Ecto neural progenitor cell (in vitro differentiated cells): Measurements from ENCODE around the gene TRIM14.

Experiments
- DNase-seq: peaks from one replicate; pipeline ENCODE4 v3.0.0-alpha.2; 2018; ENCODE audit warnings: low spot score

TRIM14 gene

GRCh38 chr9:98118640-98119601 lies at the start of gene TRIM14:
Gene TRIM14, minus strand, starts transcription at chr9:98119222. Its CDS starts 34 bp downstream, at chr9:98119188.
- DNase-seq: peak; percentile 77

- DNase-seq: no peak
Measured at GRCh38 chr9:98168153-98168780, 49.2 kb upstream of the TRIM14 start.

- no peak for DNase-seq
Measured at GRCh38 chr9:98164912-98165311, 45.9 kb upstream of the TRIM14 start.

- no peak for DNase-seq
Measured at GRCh38 chr9:98162613-98163012, 43.6 kb upstream of the TRIM14 start.

- DNase-seq: no peak
Measured at GRCh38 chr9:98161851-98162250, 42.8 kb upstream of the TRIM14 start.

- no peak for DNase-seq
Measured at GRCh38 chr9:98159790-98160189, 40.8 kb upstream of the TRIM14 start.

- no peak for DNase-seq
Measured at GRCh38 chr9:98159301-98159700, 40.3 kb upstream of the TRIM14 start.

GRCh38 chr9:98158071-98158831 lies 39.2 kb upstream of the TRIM14 start:
- no peak for DNase-seq

GRCh38 chr9:98157372-98157771 lies 38.4 kb upstream of the TRIM14 start:
- DNase-seq: no peak

GRCh38 chr9:98154678-98155077 lies 35.7 kb upstream of the TRIM14 start:
- DNase-seq: no peak

GRCh38 chr9:98152526-98152925 lies 33.5 kb upstream of the TRIM14 start:
- DNase-seq: no peak

- no peak for DNase-seq
Measured at GRCh38 chr9:98150721-98151120, 31.7 kb upstream of the TRIM14 start.

GRCh38 chr9:98150164-98150563 lies 31.1 kb upstream of the TRIM14 start:
- DNase-seq: no peak

- no peak for DNase-seq
Measured at GRCh38 chr9:98149422-98149821, 30.4 kb upstream of the TRIM14 start.

GRCh38 chr9:98148486-98148885 lies 29.5 kb upstream of the TRIM14 start:
- no peak for DNase-seq

GRCh38 chr9:98147582-98147981 lies 28.6 kb upstream of the TRIM14 start:
- DNase-seq: no peak

GRCh38 chr9:98146101-98146991 lies 27.3 kb upstream of the TRIM14 start:
- DNase-seq: peak; percentile 56

GRCh38 chr9:98144631-98145030 lies 25.6 kb upstream of the TRIM14 start:
- no peak for DNase-seq

- no peak for DNase-seq
Measured at GRCh38 chr9:98144076-98144475, 25.1 kb upstream of the TRIM14 start.

GRCh38 chr9:98142925-98143481 lies 24.0 kb upstream of the TRIM14 start:
- DNase-seq: no peak
